Activated T-cell treated with anti-CD3 and anti-CD28 coated beads, Interleukin-2, amount 50 U/mL, for 4 hours (primary cell): ENCODE data around the gene TCAIM. TPM values are rescaled to one million over a fixed set of nuclear protein-coding genes. Genes with fewer than 3 reads are reported as not detected.

Source experiments
- ATAC-seq, 2 donors: fragments of 200-7000 bp; cut with Tn5 transposase; one replicate each; pipeline ENCODE4 v1.10.0; 2021
- DNase-seq: peaks from one replicate; pipeline ENCODE4 v3.0.0-alpha.2; 2020
- H3K27me3 Mint-ChIP-seq: one replicate; pipeline ENCODE4 v1.8.0; 2021; ENCODE audit warnings: low read depth, mixed read lengths
- H3K36me3 Mint-ChIP-seq: one replicate; pipeline ENCODE4 v1.8.0; 2022; ENCODE audit warnings: mixed read lengths; ENCODE audit not compliant: insufficient read depth
- H3K4me1 Mint-ChIP-seq: one replicate; pipeline ENCODE4 v1.8.0; 2021; ENCODE audit warnings: low read depth, mixed read lengths
- H3K4me3 Mint-ChIP-seq: one replicate; pipeline ENCODE4 v1.8.0; 2021; ENCODE audit warnings: mild to moderate bottlenecking, moderate library complexity, mixed read lengths
- H3K9me3 Mint-ChIP-seq: one replicate; pipeline ENCODE4 v1.8.0; 2021; ENCODE audit warnings: mixed read lengths
- total RNA-seq, 3 donors: library from RNA; stranded (reverse); gene quantifications; one replicate each; pipeline ENCODE4 v1.2.1, GENCODE V29; 2021

TCAIM gene
- 1 to 10 TPM; 8.2 to 9.0 (median 8.6) TPM for total RNA-seq

GRCh38 chr3:44338010-44338827, at the start of gene TCAIM:
Gene TCAIM (plus strand): TSS chr3:44338766. CDS start chr3:44354783, 16,017 bp downstream.
- peak; percentile 98 for DNase-seq
- H3K4me3 Mint-ChIP-seq, result peak within 1 kb of the TSS; percentile 97
- peak; percentile 96 to 97 for ATAC-seq
- peaks cover 26% of the 10 kb centered on the region for H3K4me1 Mint-ChIP-seq
- peaks cover 3% of the 10 kb centered on the region for H3K27me3 Mint-ChIP-seq
- H3K9me3 Mint-ChIP-seq, result no peaks in the 10 kb centered on the region
- no peaks in the 10 kb centered on the region for H3K36me3 Mint-ChIP-seq

- H3K9me3 Mint-ChIP-seq, result no peaks in the 10 kb centered on the region
- no peak overlapping the region for H3K4me3 Mint-ChIP-seq
- H3K27me3 Mint-ChIP-seq, result peaks cover 13% of the 10 kb centered on the region
- ATAC-seq, result no peak
- no peak for DNase-seq
- no peaks in the 10 kb centered on the region for H3K36me3 Mint-ChIP-seq
- H3K4me1 Mint-ChIP-seq, result no peaks in the 10 kb centered on the region
Observed at GRCh38 chr3:44289882-44290462, 48.6 kb upstream of the TCAIM start.

GRCh38 chr3:44292276-44292675, 46.3 kb upstream of the TCAIM start:
- DNase-seq (no peak), ATAC-seq (no peak)
- Mint-ChIP-seq H3K27me3 (peaks cover 20% of the 10 kb centered on the region), H3K4me3 (no peak overlapping the region), H3K36me3 (no peaks in the 10 kb centered on the region), H3K4me1 (no peaks in the 10 kb centered on the region), H3K9me3 (no peaks in the 10 kb centered on the region)

- no peaks in the 10 kb centered on the region for H3K4me1 Mint-ChIP-seq
- no peaks in the 10 kb centered on the region for H3K9me3 Mint-ChIP-seq
- H3K36me3 Mint-ChIP-seq, result no peaks in the 10 kb centered on the region
- DNase-seq, result no peak
- no peak overlapping the region for H3K4me3 Mint-ChIP-seq
- no peak for ATAC-seq
- peaks cover 18% of the 10 kb centered on the region for H3K27me3 Mint-ChIP-seq
Observed at GRCh38 chr3:44292947-44293346, 45.6 kb upstream of the TCAIM start.

- H3K4me1 Mint-ChIP-seq, result no peaks in the 10 kb centered on the region
- no peaks in the 10 kb centered on the region for H3K9me3 Mint-ChIP-seq
- H3K36me3 Mint-ChIP-seq, result no peaks in the 10 kb centered on the region
Observed at GRCh38 chr3:44297255-44297654, 41.3 kb upstream of the TCAIM start.

GRCh38 chr3:44301746-44302145, 36.8 kb upstream of the TCAIM start:
- no peak for ATAC-seq
- Mint-ChIP-seq H3K36me3 (no peaks in the 10 kb centered on the region), H3K9me3 (no peaks in the 10 kb centered on the region), H3K4me1 (no peaks in the 10 kb centered on the region), H3K4me3 (no peak overlapping the region), H3K27me3 (peaks cover 10% of the 10 kb centered on the region)
- DNase-seq, result no peak

More at GRCh38 chr3:44297255-44297654, 41.3 kb upstream of the TCAIM start:
- Mint-ChIP-seq H3K27me3 (peaks cover 7% of the 10 kb centered on the region), H3K4me3 (no peak overlapping the region)
- ATAC-seq, result no peak
- no peak for DNase-seq

- no peaks in the 10 kb centered on the region for H3K4me1 Mint-ChIP-seq
- no peak for ATAC-seq
Observed at GRCh38 chr3:44309500-44309899, 29.1 kb upstream of the TCAIM start.

GRCh38 chr3:44318891-44319311, 19.7 kb upstream of the TCAIM start:
- Mint-ChIP-seq H3K36me3 (no peaks in the 10 kb centered on the region), H3K27me3 (peaks cover 11% of the 10 kb centered on the region), H3K4me1 (no peaks in the 10 kb centered on the region), H3K4me3 (no peak overlapping the region), H3K9me3 (no peaks in the 10 kb centered on the region)
- DNase-seq, result no peak
- no peak for ATAC-seq

More at GRCh38 chr3:44309500-44309899, 29.1 kb upstream of the TCAIM start:
- no peak overlapping the region for H3K4me3 Mint-ChIP-seq
- DNase-seq, result no peak
- peaks cover 14% of the 10 kb centered on the region for H3K27me3 Mint-ChIP-seq
- H3K9me3 Mint-ChIP-seq, result no peaks in the 10 kb centered on the region
- no peaks in the 10 kb centered on the region for H3K36me3 Mint-ChIP-seq

- no peaks in the 10 kb centered on the region for H3K36me3 Mint-ChIP-seq
- H3K4me3 Mint-ChIP-seq, result no peak overlapping the region
- no peaks in the 10 kb centered on the region for H3K9me3 Mint-ChIP-seq
- H3K4me1 Mint-ChIP-seq, result no peaks in the 10 kb centered on the region
- H3K27me3 Mint-ChIP-seq, result peaks cover 14% of the 10 kb centered on the region
- ATAC-seq (no peak), DNase-seq (no peak)
Observed at GRCh38 chr3:44321335-44321734, 17.2 kb upstream of the TCAIM start.

GRCh38 chr3:44323341-44323955, 15.1 kb upstream of the TCAIM start:
- ATAC-seq, result no peak
- DNase-seq, result peak; percentile 45
- Mint-ChIP-seq H3K27me3 (peaks cover 18% of the 10 kb centered on the region), H3K4me1 (no peaks in the 10 kb centered on the region), H3K9me3 (no peaks in the 10 kb centered on the region), H3K36me3 (no peaks in the 10 kb centered on the region), H3K4me3 (no peak overlapping the region)

GRCh38 chr3:44324584-44324983, 14.0 kb upstream of the TCAIM start:
- no peak for ATAC-seq
- H3K4me3 Mint-ChIP-seq, result no peak overlapping the region
- no peaks in the 10 kb centered on the region for H3K36me3 Mint-ChIP-seq

GRCh38 chr3:44326019-44326418, 12.5 kb upstream of the TCAIM start:
- Mint-ChIP-seq H3K4me1 (no peaks in the 10 kb centered on the region), H3K27me3 (peaks cover 26% of the 10 kb centered on the region), H3K9me3 (no peaks in the 10 kb centered on the region), H3K36me3 (no peaks in the 10 kb centered on the region), H3K4me3 (no peak overlapping the region)
- ATAC-seq (no peak), DNase-seq (no peak)

More at GRCh38 chr3:44324584-44324983, 14.0 kb upstream of the TCAIM start:
- Mint-ChIP-seq H3K4me1 (no peaks in the 10 kb centered on the region), H3K27me3 (peaks cover 23% of the 10 kb centered on the region), H3K9me3 (no peaks in the 10 kb centered on the region)
- no peak for DNase-seq

GRCh38 chr3:44326515-44326914, 12.1 kb upstream of the TCAIM start:
- no peak for ATAC-seq
- Mint-ChIP-seq H3K27me3 (peaks cover 31% of the 10 kb centered on the region), H3K4me1 (no peaks in the 10 kb centered on the region)

GRCh38 chr3:44329946-44330345, 8.6 kb upstream of the TCAIM start:
- H3K9me3 Mint-ChIP-seq, result no peaks in the 10 kb centered on the region
- DNase-seq (no peak), ATAC-seq (no peak)
- no peak overlapping the region for H3K4me3 Mint-ChIP-seq
- no peaks in the 10 kb centered on the region for H3K36me3 Mint-ChIP-seq
- H3K4me1 Mint-ChIP-seq, result no peaks in the 10 kb centered on the region
- peaks cover 35% of the 10 kb centered on the region for H3K27me3 Mint-ChIP-seq

More at GRCh38 chr3:44326515-44326914, 12.1 kb upstream of the TCAIM start:
- H3K36me3 Mint-ChIP-seq, result no peaks in the 10 kb centered on the region
- no peaks in the 10 kb centered on the region for H3K9me3 Mint-ChIP-seq
- H3K4me3 Mint-ChIP-seq, result no peak overlapping the region
- DNase-seq, result no peak
